ENCODE data around the gene NBEA.
"Not testable (repeated sequence)": the region's sequence is repeated elsewhere in the genome, so short reads cannot be mapped to it uniquely, and the experiment has no call there.

NBEA gene

DNA sequence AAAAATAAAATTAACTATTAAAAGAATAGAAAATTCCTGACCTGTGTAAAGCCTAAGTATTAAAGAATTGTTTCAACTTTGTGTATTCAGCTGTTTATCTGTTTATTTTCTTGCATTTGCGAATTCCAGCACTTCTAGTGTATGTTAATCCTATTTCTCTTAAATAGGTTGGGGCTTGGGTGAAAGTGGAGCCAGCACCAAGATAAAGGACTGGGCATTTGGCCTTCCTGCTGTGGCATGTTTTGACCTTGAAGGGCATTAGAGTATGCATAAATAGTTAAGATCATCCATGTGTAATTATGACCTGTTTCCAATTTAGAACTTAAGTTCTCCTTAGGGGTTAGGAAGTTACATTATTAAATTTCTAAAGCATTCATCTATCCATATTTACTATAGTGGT lies 151.3 kb downstream of the NBEA start:
- DNase-seq = no peak

DNA sequence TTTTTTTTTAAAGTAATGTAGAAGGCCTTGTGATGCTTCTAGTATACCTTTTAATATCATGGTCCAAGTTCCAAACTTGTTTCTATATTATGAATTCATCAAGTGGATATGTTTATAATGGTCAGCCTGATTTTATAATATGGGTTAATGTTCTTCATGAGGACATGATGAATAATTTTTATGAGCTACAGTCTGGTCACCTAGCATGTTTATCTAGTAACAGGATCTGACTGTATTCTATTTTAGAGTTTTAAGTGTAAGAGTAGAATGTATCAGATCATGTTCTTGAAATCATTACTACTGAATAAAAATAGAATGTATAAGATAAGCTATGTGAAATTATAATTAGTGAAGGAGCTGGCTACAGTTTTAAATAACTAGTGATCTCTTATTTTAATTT lies 164.7 kb downstream of the NBEA start:
- not testable (repeated sequence) for DNase-seq

DNA sequence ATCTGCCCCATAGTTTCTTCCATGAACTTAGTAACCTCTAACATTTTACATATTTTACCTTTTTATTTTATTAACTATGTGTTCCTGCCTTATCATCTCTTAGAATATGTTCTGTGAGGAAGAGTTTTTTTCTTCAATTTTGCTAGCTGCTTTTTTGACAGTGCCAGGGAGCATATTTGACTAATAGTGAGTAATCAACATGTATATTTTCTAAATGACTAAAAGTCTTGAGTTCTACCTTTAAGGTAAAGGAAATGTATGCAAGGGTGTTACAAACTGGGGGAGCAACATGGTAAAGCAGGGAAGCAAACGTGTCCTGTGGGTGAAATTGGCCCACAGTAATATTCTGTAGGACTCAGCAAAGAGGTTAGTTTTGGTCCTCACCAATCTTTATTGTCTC lies 165.5 kb downstream of the NBEA start:
- DNase-seq = no peak

DNA sequence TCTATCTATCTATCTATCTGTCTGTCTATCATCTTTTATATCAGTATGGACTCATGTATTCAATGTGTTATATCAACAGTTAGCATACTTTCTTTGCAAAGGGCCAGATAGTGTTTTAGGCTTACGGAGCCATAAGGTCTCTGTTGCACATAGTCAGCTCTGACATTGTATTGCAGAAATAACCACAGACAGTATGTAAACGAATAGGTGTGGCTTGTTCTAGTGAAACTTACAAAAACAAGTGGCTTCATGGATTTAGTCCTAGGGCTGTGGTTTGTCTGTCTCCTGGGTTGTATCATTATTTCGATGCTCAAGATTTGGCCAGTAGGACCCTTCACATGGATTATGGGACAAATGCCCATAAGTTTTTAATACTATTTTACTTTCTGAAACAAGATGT lies 171.5 kb downstream of the NBEA start:
- not testable (repeated sequence) for DNase-seq

DNA sequence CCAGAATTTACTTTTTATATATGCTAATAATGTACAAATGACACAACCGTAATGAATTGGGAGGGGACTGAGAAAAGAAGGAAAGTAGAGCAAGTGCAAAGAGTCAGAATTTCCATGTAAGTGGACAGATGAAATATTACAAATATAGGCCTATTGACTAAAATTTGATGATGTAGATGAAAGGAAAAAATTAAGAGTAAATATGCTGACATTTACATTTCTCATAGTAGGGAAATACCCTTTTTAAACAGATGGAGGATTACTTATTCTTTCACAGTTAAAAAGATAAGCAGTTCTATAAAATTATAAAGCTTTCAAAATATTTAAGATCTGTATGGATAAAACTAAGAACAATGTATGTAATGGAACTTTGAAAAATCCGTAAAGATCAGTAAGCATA lies 185.4 kb downstream of the NBEA start:
- DNase-seq = no peak

DNA sequence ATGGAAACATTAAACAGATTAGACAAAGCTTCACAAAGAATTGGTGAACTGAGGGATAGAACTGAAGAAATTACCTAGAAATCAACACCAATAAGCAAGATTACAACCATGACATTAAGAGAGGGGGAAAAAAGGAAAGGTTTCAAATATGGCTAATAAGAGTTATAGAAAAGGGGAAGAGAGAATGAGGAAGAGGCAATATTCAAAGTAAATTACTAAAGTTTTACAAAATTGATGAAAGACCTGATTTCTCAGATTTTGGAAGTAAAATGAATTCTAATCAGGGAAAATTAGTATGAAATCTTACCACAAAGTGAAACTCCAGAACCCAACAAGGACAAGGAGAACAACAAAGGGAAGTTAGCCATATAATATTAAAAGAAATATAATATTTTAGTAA lies 187.4 kb downstream of the NBEA start:
- no peak for DNase-seq

DNA sequence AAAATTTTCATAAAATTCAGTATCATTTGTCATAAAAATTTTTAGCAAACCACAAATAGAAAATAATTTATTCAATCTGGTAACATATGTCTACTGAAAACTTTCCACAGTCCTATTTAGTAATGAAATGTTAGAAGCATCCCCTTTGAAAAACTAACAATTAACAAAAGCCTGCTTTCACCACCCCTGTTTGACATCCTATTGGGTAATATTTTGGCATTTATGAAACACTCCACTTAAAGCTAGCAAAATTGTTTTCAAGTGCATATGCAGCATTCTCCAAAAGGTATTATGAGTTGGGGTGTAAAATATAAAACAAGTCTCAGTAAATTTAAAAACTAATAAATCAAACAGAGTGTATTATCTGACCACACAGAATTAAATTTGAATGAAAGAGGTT lies 189.4 kb downstream of the NBEA start:
- no peak for DNase-seq

DNA sequence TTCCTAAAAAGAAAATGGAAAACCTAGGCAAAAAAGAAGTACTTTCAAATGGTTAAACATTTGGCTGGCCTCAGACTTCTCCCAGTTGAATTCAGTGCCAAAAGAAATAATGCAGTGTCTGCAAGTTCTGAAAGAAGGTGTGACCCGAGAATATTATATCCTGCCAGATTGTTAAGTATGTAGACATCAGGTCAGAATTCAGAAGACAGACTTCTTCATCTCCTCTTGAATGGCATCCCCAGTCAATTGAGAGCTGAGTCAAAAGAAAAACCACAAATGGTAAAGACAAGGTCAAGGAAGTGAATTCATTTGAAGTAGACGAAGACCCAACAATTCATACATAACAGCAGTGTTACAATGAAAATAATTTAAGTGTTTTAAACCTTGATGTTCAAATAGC lies 194.5 kb downstream of the NBEA start:
- DNase-seq = no peak

DNA sequence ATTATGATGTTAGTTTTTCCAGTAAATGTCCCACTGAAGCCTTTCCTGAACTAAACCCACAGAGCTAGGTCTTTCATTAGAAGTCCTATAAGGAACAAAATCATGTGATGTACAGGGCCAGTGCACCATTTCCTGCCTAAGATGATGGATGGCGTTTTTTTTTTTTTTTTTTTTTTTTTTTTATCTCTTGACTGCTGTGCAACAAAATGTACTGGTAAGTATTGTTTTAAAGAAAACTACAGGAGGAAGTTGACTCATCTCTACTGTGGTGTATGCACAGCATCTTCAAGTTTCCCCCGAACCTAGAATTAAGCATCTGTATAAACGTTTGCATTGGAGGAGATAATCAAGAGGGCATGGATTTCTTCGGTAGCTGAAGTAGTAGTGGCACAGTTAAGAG lies 197.5 kb downstream of the NBEA start:
- no peak for DNase-seq

DNA sequence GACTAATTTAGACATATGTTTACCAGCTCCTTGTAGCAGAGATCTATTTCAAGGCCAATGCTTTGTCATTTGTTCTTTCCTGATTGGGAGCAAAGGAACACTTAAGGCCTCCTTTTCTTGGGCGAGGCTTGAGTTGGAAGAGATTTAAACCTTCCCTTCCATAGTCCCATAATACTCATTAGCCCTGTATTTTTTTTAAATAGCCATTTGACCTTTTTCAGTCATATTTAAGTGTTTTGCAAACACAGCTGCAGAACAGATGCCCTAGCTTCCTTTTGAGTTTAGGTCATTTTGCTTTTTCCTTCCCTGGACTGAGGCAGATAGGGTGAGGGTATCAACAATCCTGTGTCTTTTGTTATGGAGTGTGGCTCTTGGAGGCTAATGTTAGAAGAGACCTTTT lies 198.3 kb downstream of the NBEA start:
- DNase-seq = no peak

DNA sequence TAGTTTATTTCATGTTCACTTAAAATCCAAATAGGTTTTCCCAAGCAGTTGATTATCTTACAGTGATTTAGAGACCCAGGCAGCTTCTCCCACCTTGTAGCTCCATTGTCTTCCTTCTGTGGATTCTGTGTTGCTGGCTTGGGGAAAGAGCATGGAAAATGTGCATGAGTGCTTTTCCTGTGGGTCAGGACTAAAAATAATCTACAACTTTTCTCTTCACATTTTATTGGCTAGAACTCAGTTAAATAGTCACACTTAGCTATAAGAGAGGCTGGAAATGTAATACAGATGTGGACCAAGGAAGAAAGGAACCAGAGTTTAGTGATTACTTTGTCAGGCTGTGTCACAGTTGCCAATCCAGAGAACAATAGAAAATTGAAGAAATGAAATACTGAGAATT lies 198.8 kb downstream of the NBEA start:
- DNase-seq = no peak

DNA sequence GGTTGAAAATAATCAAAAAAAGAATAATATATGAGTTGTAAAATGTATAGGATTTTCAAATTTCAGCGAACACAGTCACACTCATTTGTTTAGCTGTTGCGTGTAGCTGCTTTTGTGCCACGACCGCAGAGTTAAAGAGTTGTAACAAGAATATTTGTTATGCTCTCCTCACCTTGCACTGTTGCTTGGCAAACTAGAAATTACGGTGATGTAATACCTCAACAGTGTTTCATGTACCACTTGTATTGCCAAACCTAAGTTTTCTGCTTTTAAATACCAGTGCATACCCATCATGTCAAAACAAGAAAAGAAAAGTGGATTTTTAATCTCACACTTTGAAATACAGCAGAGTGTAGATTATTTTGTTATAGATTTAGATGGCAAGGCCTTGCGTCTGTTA lies 201.1 kb downstream of the NBEA start:
- DNase-seq = no peak

DNA sequence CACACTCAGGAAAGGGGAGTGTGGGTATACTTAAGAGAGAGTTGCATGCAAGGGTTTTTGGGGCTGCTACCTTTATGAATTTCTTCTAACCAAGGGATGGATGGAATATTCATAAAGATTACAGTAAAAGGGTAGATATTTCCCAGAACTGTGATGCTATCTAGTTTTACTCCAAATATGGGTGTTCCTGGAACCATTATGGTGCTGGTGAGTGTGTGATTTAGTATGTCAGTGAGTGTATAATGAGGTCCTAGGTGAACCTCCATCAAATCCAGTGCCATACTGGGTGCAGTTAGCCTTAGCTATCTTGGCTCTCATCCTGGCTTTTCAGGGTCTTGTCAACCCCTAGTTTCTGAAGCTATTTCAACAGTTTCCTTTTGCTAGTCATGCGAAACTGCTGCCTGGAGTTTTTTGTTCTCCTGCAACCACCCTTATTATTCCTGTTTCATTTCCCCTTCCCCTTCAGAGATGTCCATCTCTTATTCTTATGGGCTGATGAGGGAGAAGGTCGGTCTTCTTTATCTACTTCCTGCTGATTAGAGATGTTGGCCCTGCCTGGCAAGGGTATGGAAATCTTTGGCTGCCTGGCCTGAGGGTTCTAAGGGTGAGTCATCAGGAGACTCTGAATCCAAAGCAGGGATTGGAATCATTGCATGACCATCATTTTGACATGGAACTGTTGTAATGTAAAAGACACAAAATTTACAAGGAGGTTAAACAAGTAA lies 202.3 kb downstream of the NBEA start:
- DNase-seq = peak; percentile 56

DNA sequence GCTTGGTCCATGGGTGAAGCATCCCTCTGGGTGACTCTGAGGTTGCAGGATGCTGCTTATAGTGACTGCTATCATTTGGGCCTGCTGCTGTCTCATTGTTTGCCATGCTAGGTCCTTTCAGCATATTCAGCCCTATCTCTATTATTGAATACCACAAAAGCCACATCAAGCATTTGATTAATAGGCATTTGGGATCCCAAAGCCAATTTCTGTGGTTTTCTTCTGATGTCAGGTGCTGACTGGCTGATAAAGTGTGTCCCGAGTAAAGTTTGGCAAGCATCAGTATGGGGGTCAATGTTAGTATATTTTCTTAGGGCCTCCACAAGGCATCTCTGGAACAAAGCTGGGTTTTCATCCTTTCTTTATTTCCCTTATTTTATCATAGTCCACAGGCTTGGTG lies 204.6 kb downstream of the NBEA start:
- DNase-seq = no peak

DNA sequence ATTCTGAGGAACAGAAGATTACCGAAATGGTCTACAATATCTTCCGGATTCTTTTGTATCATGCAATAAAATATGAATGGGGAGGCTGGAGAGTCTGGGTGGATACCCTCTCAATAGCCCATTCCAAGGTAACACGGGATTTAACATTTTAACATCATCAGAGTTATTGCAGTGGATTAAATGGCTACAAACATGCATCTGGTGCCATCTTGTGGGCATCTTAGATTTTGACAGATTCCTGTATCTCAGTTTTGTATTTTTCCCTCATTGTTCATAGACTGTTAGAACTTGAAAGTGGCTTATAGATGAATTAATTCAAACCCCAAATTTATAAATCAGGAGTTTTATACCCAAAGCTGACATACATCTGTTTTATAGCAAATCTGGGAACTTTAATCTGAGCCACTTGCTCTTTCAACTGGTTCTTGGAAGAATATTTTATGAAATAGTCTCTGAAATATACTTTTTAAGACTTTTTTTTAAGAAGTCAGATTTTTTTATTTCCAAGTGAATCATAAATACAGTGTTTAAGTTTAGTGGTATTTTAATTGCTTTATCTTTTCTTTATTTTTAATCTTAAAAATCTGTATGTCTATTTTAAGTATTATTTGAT lies 215.2 kb downstream of the NBEA start:
- DNase-seq = no peak

DNA sequence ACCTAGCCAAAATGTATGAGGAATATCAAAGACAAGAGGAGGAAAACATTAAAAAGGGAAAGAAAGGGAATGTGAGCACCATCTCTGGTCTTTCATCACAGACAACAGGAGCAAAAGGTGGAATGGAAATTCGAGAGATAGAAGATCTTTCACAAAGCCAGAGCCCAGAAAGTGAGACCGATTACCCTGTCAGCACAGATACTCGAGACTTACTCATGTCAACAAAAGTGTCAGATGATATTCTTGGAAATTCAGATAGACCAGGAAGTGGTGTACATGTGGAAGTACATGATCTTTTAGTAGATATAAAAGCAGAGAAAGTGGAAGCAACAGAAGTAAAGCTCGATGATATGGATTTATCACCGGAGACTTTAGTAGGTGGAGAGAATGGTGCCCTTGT lies 217.0 kb downstream of the NBEA start:
- DNase-seq = no peak

DNA sequence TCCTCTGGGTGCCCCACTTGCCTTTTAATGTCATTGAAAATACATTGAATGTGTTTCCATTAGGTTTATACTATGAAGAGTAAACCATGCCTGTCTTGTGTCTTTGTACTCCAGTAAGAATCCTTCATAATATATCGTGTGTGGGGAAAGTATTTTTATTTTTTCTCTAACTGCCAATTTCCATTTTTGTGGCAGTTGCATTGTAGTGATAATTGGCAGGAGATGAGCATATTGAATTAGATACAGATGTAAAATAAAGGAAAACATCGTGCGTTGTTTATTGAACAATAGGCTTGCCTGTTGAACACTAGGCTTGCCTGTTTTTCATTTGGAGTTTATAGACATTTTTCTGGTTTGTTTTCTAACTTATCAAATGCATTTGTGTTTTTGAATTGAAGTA lies 218.8 kb downstream of the NBEA start:
- DNase-seq = no peak

DNA sequence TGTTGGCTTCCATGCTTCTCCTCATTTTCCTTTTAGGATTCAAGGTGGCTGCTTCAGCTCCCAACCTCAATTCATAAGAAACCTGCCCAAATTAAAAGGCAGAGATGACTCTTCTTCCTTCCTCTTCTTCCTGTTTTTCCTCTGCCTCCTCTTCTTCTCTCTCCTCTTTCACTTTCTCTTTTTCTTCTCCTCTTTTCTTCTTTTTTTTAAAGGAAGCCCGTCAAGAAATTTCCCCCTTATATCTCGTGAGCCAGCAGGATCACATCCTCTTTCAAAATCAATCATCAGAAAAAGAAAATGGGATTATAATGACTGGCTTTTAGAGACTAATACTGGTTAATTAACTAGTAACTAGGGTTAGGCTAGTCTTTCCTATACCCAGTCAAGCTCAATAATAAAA lies 220.3 kb downstream of the NBEA start:
- no peak for DNase-seq

DNA sequence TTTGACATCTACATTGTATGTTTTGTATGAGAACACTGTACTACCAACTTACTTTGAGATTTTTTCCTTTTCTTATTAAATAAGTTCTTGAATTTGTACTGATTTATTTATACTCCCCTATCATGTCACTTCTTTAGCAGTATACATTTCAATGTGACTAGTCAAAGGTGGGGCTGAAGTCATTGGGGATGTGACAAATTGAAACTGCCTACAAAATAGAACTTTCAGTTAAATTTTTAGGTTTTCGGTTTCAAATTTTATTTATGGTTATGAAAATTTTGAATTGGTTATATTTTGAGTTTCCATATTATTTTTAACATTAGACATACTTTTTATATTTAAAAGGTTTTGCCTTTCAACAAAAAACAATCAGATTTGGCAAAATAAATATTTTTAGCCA lies 221.6 kb downstream of the NBEA start:
- DNase-seq = no peak

DNA sequence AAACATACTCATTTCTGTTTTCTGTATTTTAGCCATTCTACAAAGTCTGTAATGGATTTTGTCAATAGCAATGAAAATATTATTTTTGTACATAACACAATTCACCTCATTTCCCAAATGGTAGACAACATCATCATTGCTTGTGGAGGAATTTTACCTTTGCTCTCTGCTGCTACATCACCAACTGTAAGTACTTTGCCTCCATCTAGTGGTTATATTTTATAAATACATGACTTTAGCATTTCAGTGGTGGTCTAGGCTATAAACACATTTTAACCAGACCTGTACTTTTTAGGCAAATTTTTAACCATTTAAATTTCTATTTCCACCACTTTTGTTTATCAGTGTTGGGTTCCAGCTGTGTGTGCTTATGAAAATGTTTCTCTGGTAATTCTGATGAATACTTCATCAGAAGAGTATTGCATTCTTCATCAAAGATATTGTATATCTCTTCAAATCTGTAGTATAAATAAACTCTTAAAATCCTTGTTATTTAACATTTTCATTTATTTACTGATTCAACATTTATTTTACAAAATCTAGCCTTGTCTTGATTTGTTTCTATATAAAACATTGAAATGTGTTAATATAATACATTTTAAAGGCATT lies 222.4 kb downstream of the NBEA start:
- DNase-seq = no peak

DNA sequence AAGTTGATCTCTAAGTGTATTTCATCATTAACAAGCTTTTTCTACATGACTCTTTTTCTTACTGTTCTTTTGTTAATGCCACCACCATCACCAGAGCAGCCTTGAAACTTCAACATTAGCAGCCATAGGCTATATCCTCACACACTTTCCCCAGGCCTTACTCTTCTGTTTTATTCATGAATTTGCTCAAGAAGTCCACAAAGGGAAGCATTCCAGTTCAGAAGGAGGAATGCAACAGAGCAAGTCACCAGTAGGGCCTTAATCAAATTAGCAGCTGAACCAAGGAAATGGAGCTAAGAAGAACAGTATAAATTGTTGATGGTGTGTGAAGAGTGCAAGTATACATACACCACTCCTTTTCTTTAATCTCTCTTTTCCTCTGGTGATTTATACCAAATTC lies 223.1 kb downstream of the NBEA start:
- no peak for DNase-seq

DNA sequence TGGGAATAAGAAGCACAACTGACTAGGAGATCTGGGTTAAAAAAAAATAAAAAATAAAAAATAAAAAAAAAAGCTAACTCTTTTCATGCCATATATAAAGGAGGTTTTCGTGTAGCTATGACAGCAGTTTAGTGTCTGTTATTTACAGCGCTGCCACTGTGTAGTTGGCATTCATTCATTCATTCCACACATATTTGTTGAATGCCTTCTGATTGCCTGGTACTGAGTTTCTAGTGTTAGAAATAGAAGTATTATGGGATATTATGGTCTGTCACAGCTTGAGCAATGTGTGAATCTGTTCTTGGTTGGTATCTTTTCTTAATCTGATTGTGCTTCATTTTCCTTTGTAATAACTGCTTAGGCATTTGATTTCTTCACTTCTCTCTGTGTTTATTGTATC lies 237.4 kb downstream of the NBEA start:
- no peak for DNase-seq

DNA sequence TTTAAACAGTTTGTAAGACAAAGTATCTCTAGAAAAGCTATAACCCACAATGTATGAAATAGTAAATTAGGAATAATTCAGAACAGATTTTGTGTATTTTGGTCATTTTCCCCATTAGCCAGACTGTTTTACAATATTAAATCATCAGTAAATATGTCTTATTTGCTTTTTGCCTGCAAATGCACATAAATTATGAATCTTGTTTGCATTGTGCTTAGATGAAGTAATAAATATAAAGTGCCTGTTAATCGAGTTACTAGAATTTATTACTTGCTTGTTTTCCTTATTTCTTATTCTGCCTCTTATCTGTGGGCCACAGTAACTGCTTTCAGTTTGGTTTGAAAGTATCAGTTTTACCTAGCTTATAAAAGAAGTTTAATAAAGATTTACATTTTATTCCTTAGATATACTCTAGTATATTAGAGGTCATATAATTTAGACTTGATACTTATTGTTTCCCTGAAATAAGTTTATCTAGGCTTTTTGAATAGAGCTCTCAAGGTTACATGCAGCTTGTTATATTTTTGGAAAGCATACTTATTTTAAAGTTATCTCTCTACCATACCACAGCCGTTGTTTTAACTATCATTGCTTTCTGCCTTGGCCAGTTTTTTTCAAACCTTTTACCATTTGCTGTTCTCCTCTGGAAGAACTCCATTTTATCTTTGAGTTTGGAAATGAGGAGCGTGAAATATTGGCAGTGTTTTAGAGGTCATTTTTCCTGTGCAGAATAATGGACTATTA lies 238.0 kb downstream of the NBEA start:
- DNase-seq = no peak

DNA sequence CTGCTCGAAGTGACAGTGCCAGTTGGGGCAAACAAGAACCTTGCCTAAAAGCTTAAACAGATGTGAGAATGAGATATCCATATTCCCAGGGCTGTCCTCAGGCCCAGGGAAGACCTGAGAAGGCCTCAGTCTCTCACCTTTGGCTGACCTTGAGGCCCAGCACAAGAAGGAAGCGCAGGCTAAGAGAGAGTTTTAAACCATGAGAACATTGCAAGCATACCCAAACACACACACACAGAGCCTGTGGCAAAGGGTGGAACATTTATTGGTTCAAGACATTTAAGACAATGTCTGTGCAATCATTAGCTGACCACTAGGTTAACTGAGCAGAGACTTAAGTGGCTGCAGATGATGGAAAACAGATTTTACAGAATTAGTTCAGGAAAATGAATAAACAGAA lies 248.2 kb downstream of the NBEA start:
- no peak for DNase-seq
